NCI-H1930 (cell line): ENCODE results near the gene PFKFB4.

Source experiments
- DNase-seq, 2 experiments: peaks; one replicate each; lab custom pipeline; 2025; lab: John Stamatoyannopoulos, UW

The PFKFB4 gene

GRCh38 chr3:48556796-48557626 is at the start of gene PFKFB4:
TSS of gene PFKFB4 (minus strand) at chr3:48556803. CDS start at chr3:48556777, 26 bp downstream.
- peak; percentile 94 for DNase-seq

DNA sequence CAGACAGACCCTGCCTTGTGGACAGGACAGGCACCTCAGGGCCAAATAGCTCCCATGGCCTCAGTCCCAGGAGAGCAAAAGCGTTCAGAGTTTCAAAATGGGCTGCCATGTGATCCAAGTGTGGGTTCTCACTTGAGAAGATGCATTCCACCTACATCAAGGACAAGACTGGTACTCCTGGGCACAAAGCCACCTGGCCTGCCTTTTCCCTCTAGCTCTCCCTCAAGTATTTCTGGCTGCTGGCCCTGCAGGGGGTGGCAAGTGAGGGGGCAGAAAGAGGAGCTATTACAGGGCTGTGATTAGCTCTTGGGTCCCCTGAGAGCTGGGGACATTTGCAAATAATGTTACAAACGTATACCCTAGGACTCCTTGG is 45.0 kb upstream of the PFKFB4 start:
- DNase-seq, result no peak

GRCh38 chr3:48600711-48601621 is 44.4 kb upstream of the PFKFB4 start:
- no peak for DNase-seq

- no peak for DNase-seq
Measured at GRCh38 chr3:48599509-48600285, 43.1 kb upstream of the PFKFB4 start.

DNA sequence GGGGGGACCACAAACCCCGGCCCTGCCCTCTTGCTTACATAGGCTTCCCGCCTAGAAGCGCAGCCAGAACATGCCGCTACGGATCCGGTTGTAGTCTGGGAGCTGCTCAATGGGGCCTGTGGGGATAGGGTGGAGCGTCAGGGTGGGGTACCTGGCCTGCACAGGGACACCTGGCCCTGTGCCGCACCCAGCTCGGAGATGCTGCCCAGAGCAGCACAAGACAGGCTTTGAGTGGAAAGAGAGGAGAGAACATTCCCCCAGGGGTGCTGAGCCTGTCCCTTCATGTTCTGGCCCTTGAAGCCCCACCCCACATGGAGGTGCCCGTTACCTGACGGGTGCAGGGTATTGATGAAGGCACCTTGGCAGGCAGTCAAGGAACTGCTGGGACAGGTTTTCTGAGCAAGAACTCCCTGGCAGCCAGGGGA is 42.5 kb upstream of the PFKFB4 start:
- DNase-seq, result no peak

DNA sequence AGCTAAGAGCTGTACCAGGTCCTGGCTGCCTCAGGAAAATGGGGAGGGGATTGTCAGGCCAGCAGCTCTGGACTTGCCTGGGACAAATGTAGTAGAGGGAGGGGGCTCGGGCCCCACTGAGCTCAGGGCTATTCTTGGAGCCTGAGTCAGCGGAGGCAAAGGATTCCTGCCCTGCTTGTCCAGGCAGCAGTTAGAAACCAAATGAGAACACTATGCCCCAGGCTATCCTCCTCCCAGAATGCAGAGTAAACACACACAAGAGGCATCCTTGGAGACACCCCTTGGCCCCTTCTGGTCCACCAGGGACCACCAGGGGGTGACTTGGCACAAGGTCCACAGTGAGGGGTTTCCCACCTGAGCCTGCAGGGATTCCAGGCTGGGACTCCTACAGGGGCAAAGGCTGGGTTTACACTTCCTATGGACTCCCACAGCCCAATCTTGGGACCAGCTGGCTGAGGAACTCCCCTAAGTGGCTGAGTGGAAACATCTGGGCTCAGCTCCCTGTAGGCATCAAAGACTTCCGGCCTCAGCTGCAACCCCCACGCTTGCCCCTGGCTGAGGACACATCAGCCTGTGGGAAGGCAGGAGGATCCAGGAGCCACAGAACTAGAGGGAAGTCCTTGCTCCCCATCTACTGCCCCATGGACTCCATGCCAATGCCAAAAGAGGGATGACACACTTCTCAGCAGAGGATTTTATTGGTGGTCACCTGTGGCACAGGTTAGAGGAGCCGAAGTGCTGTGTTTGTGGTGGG is 41.9 kb upstream of the PFKFB4 start:
- no peak for DNase-seq

DNA sequence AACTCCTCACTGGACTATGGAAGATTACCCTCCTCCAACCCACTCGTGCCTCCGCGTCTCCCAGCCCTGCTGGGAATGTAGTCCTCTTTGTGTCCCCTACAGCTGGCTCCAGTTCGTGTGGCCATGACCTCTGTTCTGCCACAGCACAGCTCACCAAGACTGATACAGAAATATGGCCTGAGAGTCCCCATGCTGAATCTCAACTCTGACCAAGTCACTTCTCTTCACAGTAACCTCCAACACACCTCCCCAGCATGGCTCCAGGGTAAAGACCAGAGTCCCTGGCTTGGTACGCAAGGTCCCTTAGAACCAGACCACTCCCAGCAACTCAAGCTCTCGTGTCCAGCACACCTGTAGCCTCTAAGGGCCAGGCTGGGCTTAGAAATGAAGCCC is 40.8 kb upstream of the PFKFB4 start:
- no peak for DNase-seq

DNA sequence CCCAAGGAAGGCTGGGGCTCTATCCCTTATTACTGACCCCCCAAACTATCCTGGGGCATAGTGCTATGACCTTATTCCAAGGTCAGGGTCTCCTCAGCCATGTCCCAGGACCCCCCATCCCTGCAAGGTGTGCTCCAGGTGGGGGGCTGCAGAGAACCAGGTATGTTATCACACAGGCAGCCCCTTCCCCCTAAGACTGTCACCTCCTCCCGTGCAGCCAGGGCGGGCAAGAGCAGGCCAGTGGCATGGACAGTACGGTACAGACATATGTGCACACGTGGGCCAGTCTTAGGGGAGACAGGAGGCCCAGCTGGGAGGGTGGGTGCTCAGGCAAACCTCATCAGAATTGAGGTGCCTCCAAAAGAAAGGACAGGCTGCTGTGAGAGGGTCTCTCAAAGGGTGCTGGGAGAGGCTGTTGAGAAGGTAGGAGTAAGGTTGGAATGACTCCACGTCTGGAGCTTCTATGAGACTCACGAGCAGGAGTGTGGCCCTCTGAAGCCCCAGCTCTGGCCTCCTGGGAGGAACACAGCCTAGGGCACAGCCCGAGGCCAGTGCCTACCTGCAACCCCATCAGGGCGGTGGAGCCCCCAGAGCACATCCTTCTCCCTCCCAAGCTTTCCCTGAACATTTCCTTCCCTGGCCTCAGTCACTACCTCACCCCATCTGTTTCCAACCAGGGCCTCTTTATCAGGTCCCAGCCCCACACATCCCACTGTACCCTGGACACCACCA is 40.2 kb upstream of the PFKFB4 start:
- no peak for DNase-seq

DNA sequence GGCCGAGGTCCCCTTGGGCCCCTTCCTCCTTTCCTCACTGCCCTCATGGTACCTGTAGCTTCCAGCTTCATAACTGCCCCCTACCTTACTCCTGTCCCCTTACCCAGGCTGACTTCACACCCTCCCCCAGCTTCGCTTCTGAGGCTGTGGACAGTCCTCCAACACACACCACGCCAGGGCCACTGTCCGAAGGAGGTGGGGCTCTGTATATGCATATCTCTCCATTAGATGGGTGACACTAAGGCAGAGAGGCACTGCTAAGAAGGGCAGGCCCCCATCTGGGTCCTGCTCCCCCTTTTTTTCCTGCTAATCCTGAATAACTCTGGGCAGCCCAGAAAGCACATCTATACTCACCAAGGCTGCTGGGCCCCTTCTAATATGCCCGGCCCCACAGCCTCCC is 39.6 kb upstream of the PFKFB4 start:
- DNase-seq, result no peak

- no peak for DNase-seq
Measured at GRCh38 chr3:48595526-48596121, 39.0 kb upstream of the PFKFB4 start.

DNA sequence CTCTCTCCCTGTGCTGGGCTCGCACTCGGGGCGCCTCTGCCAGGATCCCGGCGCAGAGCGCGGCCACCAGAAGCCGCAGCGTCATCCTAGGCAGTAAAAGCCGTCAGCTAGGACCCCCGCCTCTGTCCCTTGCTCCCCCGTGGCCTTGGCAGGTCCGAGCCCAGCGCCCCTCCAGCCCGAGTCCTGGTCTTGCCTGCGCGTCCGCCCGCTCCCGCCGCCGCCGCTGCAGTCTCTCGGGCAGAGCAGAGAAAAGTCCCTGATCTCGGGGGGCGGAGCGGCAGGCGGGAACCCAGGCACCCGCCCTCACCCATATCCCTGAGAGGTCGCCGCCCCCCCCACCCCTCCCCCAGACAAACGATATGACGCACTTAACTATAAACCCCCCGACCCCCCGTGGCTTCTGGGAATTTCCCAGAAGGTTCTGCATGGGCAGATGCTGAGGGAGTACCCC is 38.5 kb upstream of the PFKFB4 start, which contains the start of gene COL7A1:
TSS of gene COL7A1 (minus strand) at position 255 of the 451 bp plus-strand sequence. CDS start at position 85, 170 bp downstream.
- DNase-seq, result no peak

- DNase-seq, result no peak
Measured at GRCh38 chr3:48594417-48595049, 37.9 kb upstream of the PFKFB4 start.

GRCh38 chr3:48593337-48593736 is 36.7 kb upstream of the PFKFB4 start:
- DNase-seq, result no peak

DNA sequence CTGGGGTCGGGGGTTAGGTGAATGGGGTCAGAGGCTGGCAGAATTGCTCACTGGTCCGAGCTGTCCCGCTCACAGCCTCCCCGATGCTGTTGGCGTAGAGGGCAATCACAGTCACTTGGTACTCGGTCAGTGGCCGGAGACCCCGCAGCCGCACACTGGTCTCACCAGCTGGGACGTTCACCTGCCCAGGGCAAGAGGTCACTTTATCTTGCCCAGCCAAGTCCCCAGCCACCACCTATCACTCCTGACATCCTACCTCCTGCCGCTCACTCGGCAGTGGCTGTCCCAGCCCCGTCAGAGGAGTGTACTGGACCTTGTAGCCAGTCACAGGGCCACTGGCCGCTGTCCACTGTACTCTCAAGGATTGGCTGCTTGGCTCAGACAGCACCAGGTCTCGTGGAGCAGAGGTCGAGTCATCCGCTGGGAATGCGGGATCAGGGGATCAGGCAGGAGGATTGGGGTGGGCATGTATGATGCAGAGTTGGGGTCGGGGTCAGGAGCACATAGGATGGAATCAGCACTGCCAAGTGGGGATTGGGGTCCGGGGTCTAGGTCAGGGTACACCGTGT is 36.0 kb upstream of the PFKFB4 start:
- no peak for DNase-seq

DNA sequence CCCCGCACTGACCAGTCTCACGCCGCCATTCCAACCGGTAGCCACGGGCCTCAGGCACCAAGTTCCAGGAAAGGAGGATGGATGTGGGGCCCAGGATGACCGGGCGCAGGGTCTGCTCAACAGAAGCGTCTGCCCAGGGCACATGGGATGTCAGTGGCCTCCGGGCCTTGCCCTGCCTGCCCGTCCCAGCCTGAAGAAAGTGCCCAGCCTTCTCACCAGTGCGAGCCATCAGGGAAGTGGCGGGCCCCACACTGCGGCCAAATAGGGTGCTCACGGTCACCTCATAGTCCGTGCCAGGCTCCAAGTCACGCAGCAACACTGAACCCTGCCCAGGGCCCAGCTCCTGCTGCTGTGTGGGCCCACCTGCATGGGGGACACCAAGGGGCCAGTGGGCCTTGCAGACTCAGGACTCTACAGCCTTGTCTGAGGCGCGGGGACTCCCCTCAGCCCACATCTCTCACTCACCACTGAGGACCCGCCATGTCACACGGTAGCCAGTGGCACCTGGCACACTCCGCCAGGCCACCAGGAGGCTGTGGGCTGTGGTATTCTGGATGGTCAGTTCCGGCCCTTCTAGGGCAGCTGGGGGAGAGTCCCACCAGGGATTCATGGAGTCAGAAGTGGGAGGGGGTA is 35.4 kb upstream of the PFKFB4 start:
- DNase-seq, result no peak

DNA sequence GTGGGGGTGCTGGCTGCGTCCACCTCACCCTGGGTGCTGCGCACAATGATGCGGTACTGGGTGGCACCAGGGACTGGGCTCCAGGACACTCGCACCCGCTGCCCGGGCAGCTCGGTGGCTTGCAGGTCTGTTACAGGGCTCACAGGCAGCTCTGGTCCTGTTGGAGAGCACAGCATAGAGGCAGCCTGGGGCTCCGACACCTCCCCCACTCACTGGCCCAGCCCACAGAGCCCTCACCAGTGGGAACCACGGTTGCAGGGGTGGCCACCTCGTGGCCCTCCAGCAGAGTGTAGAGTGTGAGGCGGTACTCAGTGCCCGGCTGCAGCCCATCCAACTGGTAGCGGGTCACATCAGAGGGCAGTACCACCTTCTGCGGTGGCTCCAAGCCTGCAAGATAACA is 34.8 kb upstream of the PFKFB4 start:
- no peak for DNase-seq

- DNase-seq, result no peak
Measured at GRCh38 chr3:48588230-48588629, 31.6 kb upstream of the PFKFB4 start.

GRCh38 chr3:48587686-48588085 is 31.1 kb upstream of the PFKFB4 start:
- DNase-seq, result no peak

DNA sequence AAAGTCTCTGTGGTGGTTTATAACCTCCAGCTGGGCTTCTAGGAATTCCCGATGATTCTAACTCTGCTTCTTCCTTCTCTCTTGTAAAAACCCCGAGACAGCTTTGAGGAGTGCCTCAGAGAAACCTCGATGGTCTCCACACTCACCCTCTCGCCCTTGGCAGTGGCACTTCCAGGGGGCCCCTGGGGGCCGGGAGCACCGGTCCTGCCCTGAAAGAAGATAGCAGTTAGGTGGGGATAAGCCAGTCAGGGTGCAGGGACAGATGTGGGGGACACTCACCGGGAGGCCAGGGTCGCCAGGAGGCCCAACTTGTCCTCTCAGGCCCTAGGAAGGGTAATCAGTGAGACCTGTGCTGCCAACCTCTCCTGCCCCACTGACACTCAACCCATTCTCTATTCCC is 28.8 kb upstream of the PFKFB4 start:
- no peak for DNase-seq
